Mesenchymal stem cell (in vitro differentiated cells and primary cell): ENCODE data around the gene TMEM94.
"Not testable (repeated sequence)": the region's sequence is repeated elsewhere in the genome, so short reads cannot be mapped to it uniquely, and the experiment has no call there.

Experiments used
- DNase-seq: peaks from one replicate; pipeline ENCODE4 v3.0.0-alpha.2; 2013
- H2AFZ ChIP-seq: one replicate; pipeline ENCODE4 v1.6.1; 2013; ENCODE audit warnings: low read depth, mild to moderate bottlenecking, control low read depth, inconsistent platforms, low read length, moderate library complexity
- H2AK5ac ChIP-seq: 2 replicates; pipeline ENCODE4 v1.6.1; 2013; ENCODE audit warnings: low read length, moderate library complexity, mild to moderate bottlenecking, inconsistent platforms; ENCODE audit not compliant: severe bottlenecking
- H2BK120ac ChIP-seq: one replicate; pipeline ENCODE4 v1.6.1; 2013; ENCODE audit warnings: low read depth, mild to moderate bottlenecking, inconsistent platforms, low read length, moderate library complexity
- H2BK12ac ChIP-seq, 2 experiments: one replicate each; pipeline ENCODE4 v1.6.1; 2013; ENCODE audit warnings: inconsistent platforms in 2 of 2, low read length in 2 of 2, mild to moderate bottlenecking in 2 of 2, moderate library complexity in 2 of 2, control low read depth in 1 of 2
- H2BK15ac ChIP-seq: one replicate; pipeline ENCODE4 v1.6.1; 2013; ENCODE audit warnings: mild to moderate bottlenecking, low read depth, inconsistent platforms; ENCODE audit not compliant: poor library complexity, severe bottlenecking
- H2BK5ac ChIP-seq: 2 replicates; pipeline ENCODE4 v1.6.1; 2013; ENCODE audit warnings: low read depth, mild to moderate bottlenecking, low read length, control low read depth, inconsistent platforms; ENCODE audit not compliant: poor library complexity, severe bottlenecking
- H3K14ac ChIP-seq, 2 experiments: one replicate each; pipeline ENCODE4 v1.6.1; 2013; ENCODE audit warnings: inconsistent platforms in 2 of 2, low read length in 2 of 2, control low read depth in 1 of 2, mild to moderate bottlenecking in 1 of 2, moderate library complexity in 1 of 2
- H3K18ac ChIP-seq, 2 experiments: one replicate each; pipeline ENCODE4 v1.6.1; 2013; ENCODE audit warnings: inconsistent platforms in 2 of 2, low read length in 2 of 2, control low read depth in 1 of 2, low read depth in 1 of 2, mild to moderate bottlenecking in 1 of 2
- H3K23ac ChIP-seq, 2 experiments: one replicate each; pipeline ENCODE4 v1.6.1; 2013; ENCODE audit warnings: inconsistent platforms in 2 of 2, low read length in 2 of 2, mild to moderate bottlenecking in 2 of 2, moderate library complexity in 2 of 2, control low read depth in 1 of 2
- H3K27ac ChIP-seq: 2 replicates; pipeline ENCODE4 v1.5.1; 2013; ENCODE audit warnings: mild to moderate bottlenecking, moderate library complexity, low read length, control low read depth, inconsistent platforms; ENCODE audit not compliant: poor library complexity, severe bottlenecking
- H3K27me3 ChIP-seq, 2 experiments: 2 replicates each; pipeline versions ENCODE4 v1.6.1 to v1.7.0; 2013; ENCODE audit warnings: low read length in 2 of 2, mild to moderate bottlenecking in 2 of 2, moderate library complexity in 2 of 2, control low read depth in 1 of 2, inconsistent platforms in 1 of 2; ENCODE audit not compliant: control insufficient read depth in 1 of 2, insufficient read depth in 1 of 2
- H3K36me3 ChIP-seq, 2 experiments: 2 replicates each; pipeline versions ENCODE4 v1.6.1 to v1.7.0; 2013; ENCODE audit warnings: low read length in 2 of 2, control low read depth in 1 of 2, inconsistent platforms in 1 of 2, low read depth in 1 of 2, mild to moderate bottlenecking in 1 of 2; ENCODE audit not compliant: insufficient read depth in 2 of 2, control insufficient read depth in 1 of 2
- H3K4ac ChIP-seq, 2 experiments: one replicate each; pipeline ENCODE4 v1.6.1; 2013; ENCODE audit warnings: inconsistent platforms in 2 of 2, low read length in 2 of 2, mild to moderate bottlenecking in 2 of 2, moderate library complexity in 2 of 2, control low read depth in 1 of 2, low read depth in 1 of 2
- H3K4me1 ChIP-seq: 2 replicates; pipeline ENCODE4 v1.6.1; 2013; ENCODE audit warnings: low read depth, low read length, control low read depth; ENCODE audit not compliant: control insufficient read depth, insufficient read depth
- H3K4me2 ChIP-seq: 2 replicates; pipeline ENCODE4 v1.6.1; 2013; ENCODE audit warnings: low read length, mild to moderate bottlenecking, inconsistent platforms; ENCODE audit not compliant: poor library complexity, severe bottlenecking
- H3K4me3 ChIP-seq, 2 experiments: 2 replicates each; pipeline versions ENCODE4 v1.5.1 to v1.7.0; 2013; ENCODE audit warnings: low read length in 2 of 2, mild to moderate bottlenecking in 2 of 2, control low read depth in 1 of 2, low read depth in 1 of 2; ENCODE audit not compliant: insufficient read depth in 1 of 2
- H3K79me1 ChIP-seq: replicated peaks from 2 replicates; pipeline ENCODE4 v1.6.1; 2013; ENCODE audit warnings: mild to moderate bottlenecking, control low read depth, low read length, inconsistent platforms; ENCODE audit not compliant: poor library complexity, severe bottlenecking
- H3K9ac ChIP-seq: 2 replicates; pipeline ENCODE4 v1.7.0; 2013; ENCODE audit warnings: mild to moderate bottlenecking, low read length, moderate library complexity
- H3K9me3 ChIP-seq: 2 replicates; pipeline ENCODE4 v1.7.0; 2013; ENCODE audit warnings: mild to moderate bottlenecking, low read length; ENCODE audit not compliant: control insufficient read depth
- H4K8ac ChIP-seq: one replicate; pipeline ENCODE4 v1.6.1; 2013; ENCODE audit warnings: inconsistent platforms, mild to moderate bottlenecking, low read length, moderate library complexity
- H4K91ac ChIP-seq: one replicate; pipeline ENCODE4 v1.6.1; 2013; ENCODE audit warnings: mild to moderate bottlenecking, low read length, inconsistent platforms
- WGBS: methylation state at CpG from one replicate; pipeline ENCODE4 v1.1.7; 2013; ENCODE audit warnings: mixed read lengths; 5-methylcytosine and 5-hydroxymethylcytosine counted together

TMEM94 gene

DNA sequence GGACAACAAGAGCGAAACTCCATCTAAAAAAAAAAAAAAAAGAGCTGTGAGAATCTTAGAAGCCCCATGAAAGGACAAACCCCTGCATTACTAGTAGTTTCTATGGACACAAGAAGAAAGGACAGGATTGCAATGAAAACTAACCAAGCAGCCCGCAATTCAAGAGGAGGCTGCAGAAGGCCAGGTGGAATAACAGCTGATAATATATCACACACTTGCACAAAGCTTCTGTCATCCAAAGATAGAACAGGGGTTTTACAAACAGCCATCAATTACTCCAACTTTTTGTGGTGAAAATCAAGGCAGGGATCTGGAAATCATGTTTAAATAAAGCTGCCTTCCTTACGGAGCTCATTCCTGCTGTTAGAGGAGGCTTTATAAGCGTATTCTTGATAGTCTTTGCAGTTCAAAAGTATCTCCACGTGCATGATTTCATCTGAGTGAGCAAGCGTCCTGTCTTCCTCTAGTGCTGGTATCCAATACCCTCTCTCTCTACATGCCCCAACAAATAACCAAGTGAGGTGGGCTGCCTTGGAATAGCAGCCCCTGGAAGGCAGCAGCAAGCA is 23.1 kb upstream of the TMEM94 start:
- Histone ChIP-seq H2BK12ac (no peak overlapping the region), H3K18ac (no peak overlapping the region), H3K4ac (no peak overlapping the region), H4K91ac (no peak overlapping the region), H2AFZ (no peak overlapping the region), H3K79me1 (no peaks in the 10 kb centered on the region), H3K4me3 (no peak overlapping the region), H2BK120ac (no peak overlapping the region), H3K27me3 (peaks cover 0 to 17% of the 10 kb centered on the region in 2 experiments), H3K23ac (no peak overlapping the region), H3K14ac (no peak overlapping the region), H3K4me1 (peaks cover 5% of the 10 kb centered on the region), H3K9ac (no peak overlapping the region), H4K8ac (no peak overlapping the region), H3K36me3 (no peaks in the 10 kb centered on the region), H2AK5ac (peak overlapping the region; percentile 27), H3K4me2 (no peak overlapping the region), H3K9me3 (no peaks in the 10 kb centered on the region), H3K27ac (no peak overlapping the region), H2BK5ac (no peak overlapping the region), H2BK15ac (no peak overlapping the region)
- 79% methylated on average over 5 of the region's 6 CpGs for WGBS
- DNase-seq = no peak

DNA sequence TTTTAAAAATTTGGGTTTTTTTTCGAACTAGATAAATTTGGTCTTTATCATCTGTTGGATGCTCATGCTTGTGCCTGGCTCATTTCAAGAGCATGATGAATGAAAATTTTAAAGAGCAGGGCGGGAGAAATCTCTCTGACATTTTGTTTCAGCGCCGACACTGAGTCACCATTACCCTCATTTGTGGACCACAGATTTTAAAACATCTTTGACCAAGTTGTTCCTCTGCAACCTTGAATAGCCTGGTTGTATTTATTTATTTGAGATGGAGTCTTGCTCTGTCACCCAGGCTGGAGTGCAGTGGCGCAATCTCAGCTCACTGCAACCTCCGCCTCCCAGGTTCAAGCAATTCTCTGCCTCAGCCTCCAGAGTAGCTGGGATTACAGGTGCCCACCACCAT is 22.0 kb upstream of the TMEM94 start:
- H3K4me2 ChIP-seq, H3K9ac ChIP-seq, H3K4me3 ChIP-seq, H3K9me3 ChIP-seq, H3K4ac ChIP-seq, H3K23ac ChIP-seq, H4K91ac ChIP-seq, H3K27ac ChIP-seq, H3K79me1 ChIP-seq, H2BK5ac ChIP-seq, H2AK5ac ChIP-seq, H2BK15ac ChIP-seq, H2BK120ac ChIP-seq, H3K4me1 ChIP-seq, H2BK12ac ChIP-seq, H4K8ac ChIP-seq, H3K18ac ChIP-seq, H3K14ac ChIP-seq, H3K36me3 ChIP-seq, H2AFZ ChIP-seq: not testable (repeated sequence)
- peak; percentile 41 for DNase-seq
- peaks cover 0 to 17% of the 10 kb centered on the region in 2 experiments for H3K27me3 ChIP-seq
- WGBS = 88% methylated on average over 4 of the region's 6 CpGs

GRCh38 chr17:75437404-75437803 is 19.0 kb upstream of the TMEM94 start:
- not testable (repeated sequence) for H3K14ac ChIP-seq, DNase-seq, H3K36me3 ChIP-seq, H4K91ac ChIP-seq, H2BK15ac ChIP-seq, H2BK5ac ChIP-seq, H3K9me3 ChIP-seq, H2AFZ ChIP-seq, H3K4me3 ChIP-seq, H3K9ac ChIP-seq, H3K27ac ChIP-seq, H3K79me1 ChIP-seq, H4K8ac ChIP-seq, H2BK12ac ChIP-seq, H2BK120ac ChIP-seq, H2AK5ac ChIP-seq, H3K23ac ChIP-seq, H3K4me1 ChIP-seq, H3K4ac ChIP-seq, H3K4me2 ChIP-seq, H3K18ac ChIP-seq
- peaks cover 0 to 17% of the 10 kb centered on the region in 2 experiments for H3K27me3 ChIP-seq
- WGBS = 81% methylated on average over 8 of the region's 8 CpGs

- H3K9me3 ChIP-seq = no peaks in the 10 kb centered on the region
- H3K4ac ChIP-seq = no peak overlapping the region
- no peak overlapping the region for H2AFZ ChIP-seq
- H3K36me3 ChIP-seq = no peaks in the 10 kb centered on the region
- H3K27me3 ChIP-seq = peaks cover 0 to 10% of the 10 kb centered on the region in 2 experiments
- H2BK5ac ChIP-seq = no peak overlapping the region
- no peak overlapping the region for H4K91ac ChIP-seq
- H2BK12ac ChIP-seq = no peak overlapping the region
- no peak for DNase-seq
- no peaks in the 10 kb centered on the region for H3K79me1 ChIP-seq
- no peak overlapping the region for H3K9ac ChIP-seq
- H4K8ac ChIP-seq = no peak overlapping the region
- no peak overlapping the region for H3K27ac ChIP-seq
- H3K4me1 ChIP-seq = peaks cover 2% of the 10 kb centered on the region
- H2BK120ac ChIP-seq = no peak overlapping the region
- no peak overlapping the region for H3K4me3 ChIP-seq
- no peak overlapping the region for H3K14ac ChIP-seq
- H2BK15ac ChIP-seq = no peak overlapping the region
- no peak overlapping the region for H3K23ac ChIP-seq
- 97% methylated on average over 1 of the region's 2 CpGs for WGBS
- no peak overlapping the region for H2AK5ac ChIP-seq
- no peak overlapping the region for H3K18ac ChIP-seq
- H3K4me2 ChIP-seq = no peak overlapping the region
Measured at GRCh38 chr17:75439287-75439686, 17.1 kb upstream of the TMEM94 start.
